Measurements from ENCODE around the gene RAB11FIP4. TPM values are rescaled to one million over a fixed set of nuclear protein-coding genes. Genes with fewer than 3 reads are reported as not detected.

The RAB11FIP4 gene
- total RNA-seq, 4 donors from 2014 or later, result 0.33 to 2.0 (median 1.2) TPM

DNA sequence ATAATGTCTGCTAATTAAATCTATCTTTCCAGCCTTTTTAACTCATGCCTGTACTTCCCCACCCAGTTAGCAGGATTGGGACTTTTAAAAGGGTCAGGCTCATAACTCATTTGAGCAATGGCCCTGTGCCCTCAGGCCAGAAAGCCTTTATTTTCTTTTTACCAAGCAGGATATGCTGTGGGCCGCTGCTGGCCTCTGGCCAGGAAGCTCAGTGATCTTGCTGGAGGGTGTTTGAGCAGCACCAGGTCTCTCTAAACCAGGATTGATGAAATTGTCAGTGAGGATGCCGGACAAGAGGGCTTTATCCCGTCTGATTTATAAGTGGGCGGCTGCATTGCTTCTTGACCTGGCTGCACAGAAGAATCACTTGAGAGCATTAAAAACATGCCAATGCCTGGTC, 187.8 kb downstream of the RAB11FIP4 start:
- TF ChIP-seq, protein P1, sequence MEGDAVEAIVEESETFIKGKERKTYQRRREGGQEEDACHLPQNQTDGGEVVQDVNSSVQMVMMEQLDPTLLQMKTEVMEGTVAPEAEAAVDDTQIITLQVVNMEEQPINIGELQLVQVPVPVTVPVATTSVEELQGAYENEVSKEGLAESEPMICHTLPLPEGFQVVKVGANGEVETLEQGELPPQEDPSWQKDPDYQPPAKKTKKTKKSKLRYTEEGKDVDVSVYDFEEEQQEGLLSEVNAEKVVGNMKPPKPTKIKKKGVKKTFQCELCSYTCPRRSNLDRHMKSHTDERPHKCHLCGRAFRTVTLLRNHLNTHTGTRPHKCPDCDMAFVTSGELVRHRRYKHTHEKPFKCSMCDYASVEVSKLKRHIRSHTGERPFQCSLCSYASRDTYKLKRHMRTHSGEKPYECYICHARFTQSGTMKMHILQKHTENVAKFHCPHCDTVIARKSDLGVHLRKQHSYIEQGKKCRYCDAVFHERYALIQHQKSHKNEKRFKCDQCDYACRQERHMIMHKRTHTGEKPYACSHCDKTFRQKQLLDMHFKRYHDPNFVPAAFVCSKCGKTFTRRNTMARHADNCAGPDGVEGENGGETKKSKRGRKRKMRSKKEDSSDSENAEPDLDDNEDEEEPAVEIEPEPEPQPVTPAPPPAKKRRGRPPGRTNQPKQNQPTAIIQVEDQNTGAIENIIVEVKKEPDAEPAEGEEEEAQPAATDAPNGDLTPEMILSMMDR (IDR thresholded peaks at IDR 0.05; ENCODE audit: low read depth), result no peak

DNA sequence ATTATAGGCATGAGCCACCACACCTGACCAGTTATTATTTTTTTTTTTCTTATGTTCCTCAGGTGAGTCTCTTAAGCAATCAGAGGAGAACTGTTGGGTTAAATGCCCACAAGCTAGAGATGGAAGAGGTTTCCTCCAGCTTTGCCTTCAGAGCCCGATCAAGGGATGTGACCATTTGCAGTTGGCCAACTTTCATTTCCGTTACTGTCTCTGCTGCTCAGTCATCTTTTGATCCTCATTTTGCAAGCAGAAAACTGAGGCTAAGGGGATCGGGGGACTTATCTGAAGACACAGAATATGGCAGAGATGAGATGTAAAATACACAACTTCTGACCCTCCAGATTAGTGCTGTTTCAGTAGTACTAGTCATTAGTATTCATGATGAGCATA, 188.8 kb downstream of the RAB11FIP4 start:
- TF ChIP-seq, protein P1 (IDR thresholded peaks at IDR 0.05; ENCODE audit: low read depth), result no peak

DNA sequence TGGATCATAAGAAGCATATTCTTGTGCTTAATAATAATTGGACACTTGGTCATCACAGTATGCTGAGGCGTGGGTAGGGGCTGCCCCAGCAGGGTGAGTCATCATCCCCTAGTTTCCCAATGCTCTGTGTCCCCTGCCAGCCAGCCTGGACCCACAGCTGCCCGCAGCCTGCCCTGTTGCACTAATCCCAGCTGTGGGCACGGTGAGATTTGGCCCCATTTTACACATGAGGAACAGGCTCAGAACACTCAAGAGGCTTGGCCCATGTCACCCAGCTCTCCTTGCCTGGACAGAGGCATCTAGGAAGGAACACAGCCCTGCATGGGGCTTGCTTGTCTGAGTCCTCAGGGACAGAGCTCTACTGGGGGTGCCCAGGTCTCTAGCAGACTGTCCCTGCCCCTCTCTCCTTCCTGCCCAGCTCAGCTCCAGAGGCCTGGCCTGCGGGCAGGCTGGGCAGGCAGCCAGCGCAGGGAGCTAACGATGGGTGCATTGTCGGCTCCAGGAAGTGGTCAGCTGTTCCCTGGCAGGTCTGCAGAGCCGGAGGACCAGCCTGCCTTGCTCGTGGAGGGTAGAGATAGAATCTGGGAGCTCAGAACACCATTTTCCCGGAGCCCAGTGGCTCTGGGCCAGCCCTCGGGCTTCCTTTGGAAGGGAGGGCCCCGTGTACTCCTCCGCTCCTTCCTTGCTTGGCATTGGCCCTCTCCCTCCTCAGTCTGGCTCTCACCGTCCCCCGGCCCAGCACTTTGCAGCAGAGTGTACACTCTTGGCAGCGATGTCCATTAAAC, 189.4 kb downstream of the RAB11FIP4 start:
- TF ChIP-seq, protein P1 (IDR thresholded peaks at IDR 0.05; ENCODE audit: low read depth), result no peak

DNA sequence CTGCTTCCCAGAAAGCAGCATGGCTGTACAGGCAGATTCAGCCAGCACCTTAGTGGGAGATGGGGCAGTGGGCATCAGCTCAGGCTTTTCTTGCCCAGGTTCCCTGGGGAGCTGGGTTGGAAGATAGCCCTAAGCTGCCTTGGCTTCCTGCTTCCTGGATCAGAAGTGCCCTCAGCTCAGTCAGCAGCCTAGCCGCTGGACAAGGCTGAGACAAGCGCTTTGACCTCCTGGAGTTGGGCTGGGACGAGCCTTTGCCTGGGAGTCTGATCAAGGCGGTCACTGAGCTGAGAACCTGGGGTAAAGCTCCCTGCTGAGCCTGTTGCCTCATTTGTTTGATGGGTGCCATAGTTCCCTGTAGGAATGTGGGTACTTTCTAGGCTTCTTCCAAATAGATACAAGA, 190.0 kb downstream of the RAB11FIP4 start:
- TF ChIP-seq, protein P1 (IDR thresholded peaks at IDR 0.05; ENCODE audit: low read depth), result no peak

DNA sequence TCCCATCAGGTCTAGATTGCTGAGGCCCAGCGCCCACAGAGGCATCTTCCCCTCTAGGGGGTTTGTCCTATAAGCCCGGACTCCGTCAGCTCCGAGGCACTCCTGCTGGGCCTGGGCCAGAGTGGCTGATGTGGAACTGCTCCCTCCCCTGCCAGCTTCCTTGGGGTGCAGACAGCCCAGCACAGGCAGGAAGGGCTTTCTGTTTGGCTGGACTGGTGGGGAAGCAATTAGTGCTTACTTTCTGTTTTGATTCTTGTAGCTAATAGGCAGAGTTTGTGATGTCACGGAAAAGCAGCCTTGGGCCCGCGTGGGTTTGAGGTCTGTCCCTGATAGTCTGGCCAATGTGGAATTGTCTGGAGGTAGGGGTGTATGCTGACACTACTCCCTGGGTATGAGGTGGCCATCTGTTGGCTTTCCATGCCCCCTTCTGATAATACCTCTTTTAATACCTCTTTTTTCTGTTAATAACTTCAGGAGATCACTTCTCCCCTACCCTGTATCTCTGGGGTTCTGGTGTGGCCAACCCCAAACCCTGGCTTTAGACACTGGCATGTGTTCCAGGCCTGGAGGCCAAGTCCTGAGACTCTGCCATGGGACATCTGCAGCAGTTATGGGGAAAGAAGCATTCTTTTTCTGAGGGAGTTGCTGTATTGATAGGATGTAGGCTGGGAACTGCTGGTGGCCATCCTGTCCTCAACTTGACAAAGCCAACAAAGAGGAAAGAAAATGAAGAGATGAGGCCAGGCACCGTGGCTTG, 190.9 kb downstream of the RAB11FIP4 start:
- TF ChIP-seq, protein P1 (IDR thresholded peaks at IDR 0.05; ENCODE audit: low read depth), result no peak

DNA sequence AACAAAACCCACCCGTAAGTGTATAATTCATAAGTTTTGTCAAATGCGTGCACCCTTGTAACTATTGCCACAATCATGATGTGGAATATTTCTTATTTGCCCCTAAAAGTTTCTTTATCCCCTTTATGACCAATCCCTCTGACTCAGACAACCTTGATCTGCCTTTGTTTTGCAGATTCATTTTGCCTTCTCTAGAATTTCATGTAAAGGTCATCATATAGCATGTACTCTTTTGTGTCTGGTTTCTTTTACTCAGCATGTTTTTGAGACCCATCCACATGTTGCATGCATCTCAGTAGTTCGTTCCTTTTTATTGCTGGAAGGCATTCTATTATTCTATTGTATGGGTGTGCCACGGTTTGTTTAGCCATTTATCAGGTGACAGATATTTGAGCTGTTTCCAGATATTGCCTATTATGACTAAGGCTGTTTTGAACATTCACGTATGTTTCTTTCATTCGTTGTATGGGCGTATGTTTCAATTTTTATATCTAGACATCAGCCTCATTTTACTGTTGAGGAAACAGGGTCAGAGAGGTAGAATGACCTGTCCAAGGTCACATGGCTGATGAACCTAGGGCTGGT, 192.4 kb downstream of the RAB11FIP4 start:
- TF ChIP-seq, protein P1 (IDR thresholded peaks at IDR 0.05; ENCODE audit: low read depth), result no peak

Data from subcutaneous adipose tissue (tissue), 4 donors.